HPDE6-E6E7 (cell line): ENCODE data around the gene DHH.

Source experiments
- DNase-seq: peaks from one replicate; pipeline ENCODE4 v3.0.0; 2011; ENCODE audit warnings: missing footprints; ENCODE audit errors: extremely low spot score

Gene DHH

GRCh38 chr12:49109641-49110463 lies 15.3 kb upstream of the DHH start:
- DNase-seq = no peak

GRCh38 chr12:49108958-49109404 lies 14.4 kb upstream of the DHH start:
- no peak for DNase-seq

GRCh38 chr12:49105504-49106084 lies 11.0 kb upstream of the DHH start:
- peak; percentile 94 for DNase-seq

GRCh38 chr12:49104822-49105221 lies 10.2 kb upstream of the DHH start:
- DNase-seq = no peak

- DNase-seq = no peak
Measured at GRCh38 chr12:49100380-49100779, 5.8 kb upstream of the DHH start.

- DNase-seq = no peak
Measured at GRCh38 chr12:49098703-49099102, 4.1 kb upstream of the DHH start.

GRCh38 chr12:49098035-49098451 lies 3.4 kb upstream of the DHH start:
- DNase-seq = no peak

- no peak for DNase-seq
Measured at GRCh38 chr12:49097381-49097780, 2.8 kb upstream of the DHH start.

GRCh38 chr12:49094975-49095365 lies 369 bp upstream of the DHH start:
- no peak for DNase-seq

GRCh38 chr12:49093792-49094159 lies 825 bp downstream of the DHH start:
- no peak for DNase-seq

GRCh38 chr12:49092816-49093406 lies 1.7 kb downstream of the DHH start:
- no peak for DNase-seq

GRCh38 chr12:49092086-49092815 lies 2.4 kb downstream of the DHH start:
- no peak for DNase-seq

- no peak for DNase-seq
Measured at GRCh38 chr12:49091836-49092085, 2.8 kb downstream of the DHH start.

GRCh38 chr12:49091056-49091835 lies 3.4 kb downstream of the DHH start:
- no peak for DNase-seq

- no peak for DNase-seq
Measured at GRCh38 chr12:49089821-49090773, 4.5 kb downstream of the DHH start.

GRCh38 chr12:49088932-49089330 lies 5.7 kb downstream of the DHH start:
- no peak for DNase-seq

- DNase-seq = peak; percentile 82
Measured at GRCh38 chr12:49088150-49088931, 6.3 kb downstream of the DHH start.

- DNase-seq = no peak
Measured at GRCh38 chr12:49086116-49086515, 8.5 kb downstream of the DHH start.

GRCh38 chr12:49084438-49084837 lies 10.2 kb downstream of the DHH start:
- DNase-seq = no peak

- DNase-seq = no peak
Measured at GRCh38 chr12:49079793-49080192, 14.8 kb downstream of the DHH start.
